ENCODE results near the gene CORO6.
A peak's percentile ranks its signal among the peaks of the same experiment; 100 is the strongest.

CORO6 gene

GRCh38 chr17:29630630-29631193 lies 8.0 kb upstream of the CORO6 start:
- Histone ChIP-seq H3K4me3 (ENCODE audit: insufficient read length, low read depth) (no peak overlapping the region), H3K27me3 (ENCODE audit: insufficient read depth, insufficient read length) (no peaks in the 10 kb centered on the region), H3K9ac (ENCODE audit: insufficient read length, low read depth) (no peak overlapping the region), H3K9me3 (ENCODE audit: insufficient read depth, low read length) (no peaks in the 10 kb centered on the region), H3K4me1 (ENCODE audit: insufficient read depth, insufficient read length) (no peaks in the 10 kb centered on the region), H3K36me3 (ENCODE audit: insufficient read depth, insufficient read length, low read length) (peaks cover 21% of the 10 kb centered on the region)
- no peak for DNase-seq (ENCODE audit: low read depth, low spot score)
- TF ChIP-seq ZNF274 (IDR thresholded peaks at IDR 0.05; ENCODE audit: low read depth, low read length) (no peak), SUZ12 (IDR thresholded peaks at IDR 0.05; ENCODE audit: extremely low read depth, insufficient read depth, insufficient read length) (no peak), YY1 (IDR thresholded peaks at IDR 0.05; ENCODE audit: insufficient read depth, insufficient read length) (no peak)

DNA sequence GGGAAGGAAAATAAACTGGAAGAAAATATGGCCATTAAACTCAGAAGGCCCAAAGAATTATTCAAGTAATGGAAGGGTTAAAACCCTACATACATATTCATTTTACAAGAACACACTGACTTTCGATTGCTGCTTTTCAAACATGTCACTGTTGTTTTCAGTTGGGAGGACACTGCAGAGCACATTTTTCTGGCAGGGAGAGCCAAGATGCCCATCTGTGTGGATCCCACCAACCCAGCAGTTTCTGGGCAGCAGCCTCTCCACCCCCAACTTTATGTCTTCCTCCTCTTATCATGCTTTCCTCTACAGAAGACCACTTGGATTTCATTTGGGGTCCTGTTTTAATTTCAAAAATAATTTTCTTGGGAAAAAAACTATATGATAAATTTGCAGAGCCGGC lies 7.1 kb upstream of the CORO6 start:
- H3K4me3 ChIP-seq (ENCODE audit: insufficient read length, low read depth): no peak overlapping the region
- peaks cover 21% of the 10 kb centered on the region for H3K36me3 ChIP-seq (ENCODE audit: insufficient read depth, insufficient read length, low read length)
- H3K9ac ChIP-seq (ENCODE audit: insufficient read length, low read depth): no peak overlapping the region
- TF ChIP-seq SUZ12 (IDR thresholded peaks at IDR 0.05; ENCODE audit: extremely low read depth, insufficient read depth, insufficient read length) (no peak), ZNF274 (IDR thresholded peaks at IDR 0.05; ENCODE audit: low read depth, low read length) (no peak), YY1 (IDR thresholded peaks at IDR 0.05; ENCODE audit: insufficient read depth, insufficient read length) (no peak)
- no peaks in the 10 kb centered on the region for H3K4me1 ChIP-seq (ENCODE audit: insufficient read depth, insufficient read length)
- no peaks in the 10 kb centered on the region for H3K9me3 ChIP-seq (ENCODE audit: insufficient read depth, low read length)
- no peak for DNase-seq (ENCODE audit: low read depth, low spot score)
- H3K27me3 ChIP-seq (ENCODE audit: insufficient read depth, insufficient read length): no peaks in the 10 kb centered on the region

- no peak overlapping the region for H3K9ac ChIP-seq (ENCODE audit: insufficient read length, low read depth)
- H3K36me3 ChIP-seq (ENCODE audit: insufficient read depth, insufficient read length, low read length): peaks cover 21% of the 10 kb centered on the region
- no peak overlapping the region for H3K4me3 ChIP-seq (ENCODE audit: insufficient read length, low read depth)
- TF ChIP-seq SUZ12 (IDR thresholded peaks at IDR 0.05; ENCODE audit: extremely low read depth, insufficient read depth, insufficient read length) (no peak), ZNF274 (IDR thresholded peaks at IDR 0.05; ENCODE audit: low read depth, low read length) (no peak), YY1 (IDR thresholded peaks at IDR 0.05; ENCODE audit: insufficient read depth, insufficient read length) (no peak)
- peaks cover 4% of the 10 kb centered on the region for H3K27me3 ChIP-seq (ENCODE audit: insufficient read depth, insufficient read length)
- H3K9me3 ChIP-seq (ENCODE audit: insufficient read depth, low read length): no peaks in the 10 kb centered on the region
- DNase-seq (ENCODE audit: low read depth, low spot score): no peak
- no peaks in the 10 kb centered on the region for H3K4me1 ChIP-seq (ENCODE audit: insufficient read depth, insufficient read length)
These were observed 5.9 kb upstream of the CORO6 start for GRCh38 chr17:29628644-29629043.

- H3K4me1 ChIP-seq (ENCODE audit: insufficient read depth, insufficient read length): peaks cover 4% of the 10 kb centered on the region
- TF ChIP-seq YY1 (IDR thresholded peaks at IDR 0.05; ENCODE audit: insufficient read depth, insufficient read length): no peak
- TF ChIP-seq ZNF274 (IDR thresholded peaks at IDR 0.05; ENCODE audit: low read depth, low read length): no peak
- TF ChIP-seq SUZ12 (IDR thresholded peaks at IDR 0.05; ENCODE audit: extremely low read depth, insufficient read depth, insufficient read length): no peak
These were observed 5.2 kb upstream of the CORO6 start for GRCh38 chr17:29627951-29628350.

GRCh38 chr17:29625037-29625750 lies 2.5 kb upstream of the CORO6 start:
- H3K4me1 ChIP-seq (ENCODE audit: insufficient read depth, insufficient read length): peaks cover 9% of the 10 kb centered on the region
- H3K9ac ChIP-seq (ENCODE audit: insufficient read length, low read depth): no peak overlapping the region
- no peak for DNase-seq (ENCODE audit: low read depth, low spot score)
- H3K9me3 ChIP-seq (ENCODE audit: insufficient read depth, low read length): no peaks in the 10 kb centered on the region
- H3K36me3 ChIP-seq (ENCODE audit: insufficient read depth, insufficient read length, low read length): no peaks in the 10 kb centered on the region
- peaks cover 28% of the 10 kb centered on the region for H3K27me3 ChIP-seq (ENCODE audit: insufficient read depth, insufficient read length)
- no peak for TF ChIP-seq YY1 (IDR thresholded peaks at IDR 0.05; ENCODE audit: insufficient read depth, insufficient read length)
- TF ChIP-seq SUZ12 (IDR thresholded peaks at IDR 0.05; ENCODE audit: extremely low read depth, insufficient read depth, insufficient read length): no peak
- TF ChIP-seq ZNF274 (IDR thresholded peaks at IDR 0.05; ENCODE audit: low read depth, low read length): no peak
- H3K4me3 ChIP-seq (ENCODE audit: insufficient read length, low read depth): no peak overlapping the region

More at GRCh38 chr17:29627951-29628350, 5.2 kb upstream of the CORO6 start:
- Histone ChIP-seq H3K9ac (ENCODE audit: insufficient read length, low read depth) (no peak overlapping the region), H3K9me3 (ENCODE audit: insufficient read depth, low read length) (no peaks in the 10 kb centered on the region), H3K27me3 (ENCODE audit: insufficient read depth, insufficient read length) (peaks cover 10% of the 10 kb centered on the region), H3K4me3 (ENCODE audit: insufficient read length, low read depth) (no peak overlapping the region), H3K36me3 (ENCODE audit: insufficient read depth, insufficient read length, low read length) (peaks cover 21% of the 10 kb centered on the region)
- no peak for DNase-seq (ENCODE audit: low read depth, low spot score)

DNA sequence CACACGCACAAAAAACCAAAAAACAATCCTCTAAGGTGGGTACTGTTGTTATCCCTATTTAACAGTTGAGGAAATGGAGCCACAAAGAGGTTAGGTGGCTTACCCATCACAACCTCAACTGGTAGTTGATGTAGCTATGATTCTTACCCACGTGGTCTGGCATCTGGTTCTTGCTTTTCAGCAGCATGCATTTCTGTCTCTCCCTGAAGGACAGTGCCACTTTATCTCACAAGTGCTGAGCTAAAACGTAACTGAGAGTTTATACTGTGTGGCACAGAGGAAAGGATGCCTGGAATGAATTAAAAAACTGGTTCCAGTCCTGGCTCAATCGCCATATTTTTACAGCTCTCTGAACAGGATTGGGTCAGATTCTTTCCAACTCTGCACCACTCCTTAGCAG lies 1.9 kb upstream of the CORO6 start:
- Histone ChIP-seq H3K4me3 (ENCODE audit: insufficient read length, low read depth) (no peak overlapping the region), H3K9me3 (ENCODE audit: insufficient read depth, low read length) (no peaks in the 10 kb centered on the region), H3K36me3 (ENCODE audit: insufficient read depth, insufficient read length, low read length) (no peaks in the 10 kb centered on the region), H3K4me1 (ENCODE audit: insufficient read depth, insufficient read length) (peaks cover 9% of the 10 kb centered on the region), H3K9ac (ENCODE audit: insufficient read length, low read depth) (no peak overlapping the region), H3K27me3 (ENCODE audit: insufficient read depth, insufficient read length) (peaks cover 29% of the 10 kb centered on the region)
- no peak for TF ChIP-seq SUZ12 (IDR thresholded peaks at IDR 0.05; ENCODE audit: extremely low read depth, insufficient read depth, insufficient read length)
- TF ChIP-seq ZNF274 (IDR thresholded peaks at IDR 0.05; ENCODE audit: low read depth, low read length): no peak
- no peak for DNase-seq (ENCODE audit: low read depth, low spot score)

DNA sequence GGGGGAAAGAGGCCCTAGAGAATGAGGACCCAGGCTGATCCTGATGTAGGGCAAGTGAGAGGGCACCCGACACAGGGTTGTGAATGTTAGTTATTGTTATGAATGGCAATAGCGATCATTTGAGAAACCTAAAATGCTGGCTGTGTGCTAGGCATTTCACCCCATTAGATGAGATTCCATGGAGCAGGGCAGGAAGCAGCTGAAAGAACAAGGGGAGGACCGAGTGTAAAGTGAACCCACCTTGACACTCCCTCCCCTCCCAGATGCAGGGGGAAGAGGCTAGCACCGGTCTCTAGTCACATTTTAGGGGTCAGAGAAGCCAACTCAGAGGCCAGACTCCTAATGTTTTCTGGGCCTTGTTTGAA lies 553 bp upstream of the CORO6 start:
- no peaks in the 10 kb centered on the region for H3K9me3 ChIP-seq (ENCODE audit: insufficient read depth, low read length)
- H3K36me3 ChIP-seq (ENCODE audit: insufficient read depth, insufficient read length, low read length): no peaks in the 10 kb centered on the region
- TF ChIP-seq YY1 (IDR thresholded peaks at IDR 0.05; ENCODE audit: insufficient read depth, insufficient read length) (no peak), SUZ12 (IDR thresholded peaks at IDR 0.05; ENCODE audit: extremely low read depth, insufficient read depth, insufficient read length) (no peak), ZNF274 (IDR thresholded peaks at IDR 0.05; ENCODE audit: low read depth, low read length) (no peak)
- H3K27me3 ChIP-seq (ENCODE audit: insufficient read depth, insufficient read length): peaks cover 35% of the 10 kb centered on the region
- no peak for DNase-seq (ENCODE audit: low read depth, low spot score)
- peaks cover 22% of the 10 kb centered on the region for H3K4me1 ChIP-seq (ENCODE audit: insufficient read depth, insufficient read length)
- peak overlapping the region; percentile 49 for H3K4me3 ChIP-seq (ENCODE audit: insufficient read length, low read depth)
- peak overlapping the region; percentile 90 for H3K9ac ChIP-seq (ENCODE audit: insufficient read length, low read depth)

Data from NT2/D1 (cell line).